H1 (cell line): ENCODE measurements around the gene COMMD8. TPM values are rescaled to one million over a fixed set of nuclear protein-coding genes. Genes with fewer than 3 reads are reported as not detected.

Source experiments
- SUZ12 ChIP-seq: fragments of 200-600 bp; sonication (generic); IDR thresholded peaks from 2 replicates; pipeline ENCODE4 v1.6.1; 2012; ENCODE audit warnings: mild to moderate bottlenecking, inconsistent platforms, low read length, moderate library complexity, mixed read lengths
- polyA plus RNA-seq, 7 experiments: library from polyadenylated mRNA; depleted of rRNA in 3 of 7; stranded (reverse) in 5 of 7; unstranded in 2 of 7; fragments of >200 nt in 5 of 7; fragments of 200-250 nt in 2 of 7; gene quantifications; 1 replicate in 5 of 7; 2 replicates in 1 of 7; 4 replicates in 1 of 7; pipeline versions ENCODE4 v1.2.1 to v1.2.3, GENCODE V29; 2011 to 2013; ENCODE audit warnings: missing spikeins in 2 of 7, mixed read lengths in 2 of 7
- total RNA-seq: library from RNA; stranded (reverse); fragmentation: NEBNext Ultra II Directional; extraction: Animal tissue kit (Norgen Biotek cat#: 25700); gene quantifications from 2 replicates; pipeline ENCODE4 v1.2.1, GENCODE V29; 2021

COMMD8 gene
- total and polyA plus RNA-seq, 2 of the 8 experiments (the other 6 are each of a cell fraction or from before 2014, with no cell fraction given), result 1.6 to 7.2 TPM

DNA sequence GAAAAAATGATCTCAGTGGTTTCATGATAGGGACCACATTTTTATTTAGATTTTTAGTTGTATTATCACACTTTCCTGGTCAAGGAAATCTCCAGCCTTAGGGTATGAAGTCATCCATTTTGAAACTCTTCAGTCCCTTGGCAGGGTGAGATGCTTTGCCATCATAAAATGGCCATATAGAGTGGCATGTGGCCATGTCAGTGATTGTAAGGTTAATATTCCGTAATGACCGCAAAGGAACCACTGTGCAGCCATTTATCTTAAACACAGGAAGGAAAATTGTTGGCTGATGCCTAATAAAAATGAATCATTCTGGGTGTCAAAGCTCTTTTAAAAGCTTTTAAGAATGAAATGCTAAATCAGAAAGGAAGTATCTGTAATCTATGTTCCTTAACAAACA is 35.6 kb downstream of the COMMD8 start (continued):
- TF ChIP-seq SUZ12, result no peak
